Posterior vena cava (tissue), 2 donors: ENCODE results near the gene TPPP2. TPM values are rescaled to one million over a fixed set of nuclear protein-coding genes. Genes with fewer than 3 reads are reported as not detected.

Experiments
- DNase-seq: peaks from one replicate; pipeline ENCODE4 v3.0.0-alpha.2; 2020; ENCODE audit warnings: low spot score
- intact Hi-C, 2 donors: fragments of 100-400 bp; cut with DNase I; formaldehyde crosslinking; loops; one replicate each; pipeline versions ENCODE4 v1.14.1 to v1.14.2; 2022 to 2023
- total RNA-seq, 2 donors: library from RNA; stranded (reverse); fragmentation: NEBNext Ultra II Directional; extraction: Animal tissue kit (Norgen Biotek cat#: 25700); gene quantifications; one replicate each; pipeline ENCODE4 v1.2.1, GENCODE V29; 2021
- donor health status: DM: yes; HTN: yes; CAD: no.
- donor health status: DM: yes; HTN: yes; CAD: no.

Gene TPPP2
- total RNA-seq, 2 donors from 2014 or later = not detected

DNA sequence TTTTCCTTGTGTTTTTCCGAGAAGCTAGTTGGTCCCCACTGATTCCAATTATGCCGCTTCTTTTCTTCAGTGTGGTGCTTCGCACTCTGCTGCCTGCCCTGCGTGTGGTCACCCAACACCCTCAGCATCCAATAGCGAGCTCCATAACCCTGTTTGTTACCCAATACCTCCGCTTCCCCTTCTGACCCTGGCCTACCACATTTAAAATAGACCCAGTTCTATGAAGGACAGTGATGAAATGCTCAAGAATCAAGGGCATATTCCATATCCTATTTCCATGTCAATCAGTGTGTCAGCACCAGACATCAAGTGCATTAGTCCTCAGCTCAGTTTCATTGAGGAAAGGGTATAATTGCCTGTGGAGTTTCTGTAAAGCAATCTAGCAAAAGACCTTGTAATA lies 14.7 kb upstream of the TPPP2 start:
- intact Hi-C loops = no loop called here
- DNase-seq = no peak

DNA sequence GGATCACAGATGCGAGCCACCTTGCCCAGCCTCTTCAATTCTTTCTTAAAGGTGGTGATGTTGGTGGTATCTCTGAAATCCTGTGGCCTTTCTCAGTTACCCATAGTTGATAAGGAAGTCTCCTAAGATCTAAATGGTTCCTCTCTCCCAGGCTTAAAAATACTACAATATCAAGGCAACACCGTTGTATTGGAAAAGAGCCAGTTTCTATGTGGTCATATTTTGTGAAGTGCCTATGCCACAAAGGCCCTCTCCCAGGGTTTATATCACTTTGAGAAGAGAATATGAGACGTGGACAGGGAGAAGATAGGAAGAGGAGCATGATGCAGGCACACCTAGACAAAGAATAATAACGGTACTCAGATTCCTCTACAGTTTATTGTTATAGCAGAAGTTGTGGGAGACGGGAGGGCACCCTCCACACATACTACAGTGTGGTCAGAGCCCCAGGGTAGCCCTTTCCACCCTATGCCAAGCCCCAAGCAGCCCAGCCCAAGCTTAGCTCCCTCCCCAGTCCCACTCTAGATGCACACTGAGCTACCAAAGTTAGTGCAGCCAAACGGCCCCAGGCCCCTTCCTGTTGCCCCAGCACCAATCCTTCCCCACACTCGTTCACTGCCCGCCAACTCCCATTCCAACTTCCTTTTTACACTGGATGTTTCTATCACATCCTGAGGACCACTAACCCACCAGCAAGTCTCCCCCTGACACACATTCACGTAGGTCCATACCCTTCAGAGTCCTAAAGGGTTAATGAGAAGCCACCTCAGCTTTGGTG lies 13.4 kb upstream of the TPPP2 start:
- intact Hi-C loops = loop anchor here (2.0 kb wide), 2 partner anchors 22 to 74 kb away; no protein-coding TSS in a partner anchor
- DNase-seq = no peak

DNA sequence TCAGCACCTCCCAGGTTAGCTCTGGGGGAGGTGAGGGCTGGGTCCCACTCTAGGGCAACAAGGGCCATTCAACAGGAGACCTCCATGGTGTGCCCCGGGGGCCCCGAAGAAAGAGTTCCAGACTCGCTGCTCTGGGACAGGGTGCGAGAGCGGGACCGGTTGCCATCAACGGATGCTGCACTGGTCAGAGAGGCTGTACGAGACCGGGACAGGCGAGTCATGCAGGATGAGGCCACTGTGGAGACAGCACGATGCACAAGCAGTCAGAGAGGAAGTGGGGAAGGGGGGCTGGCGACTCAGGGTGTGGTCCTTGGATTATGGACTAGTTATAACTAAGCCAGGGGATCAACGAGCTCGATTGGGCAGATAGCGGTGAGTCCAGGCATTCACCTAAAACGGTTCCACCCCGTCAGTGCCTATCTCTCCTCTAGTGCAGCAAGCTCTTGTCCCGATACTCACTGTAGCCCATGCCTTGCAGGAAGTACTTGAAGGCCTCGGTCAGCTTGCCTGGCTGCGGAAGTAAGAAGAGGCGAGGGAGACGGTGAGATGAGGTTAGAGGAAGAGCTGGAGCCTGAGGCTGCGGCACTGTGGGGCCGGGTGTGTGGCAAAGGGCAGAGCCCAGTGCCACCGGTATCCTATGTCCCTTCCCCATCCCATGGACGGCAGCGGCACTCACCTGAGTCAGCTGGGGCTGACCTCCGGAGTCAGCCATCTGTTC lies 12.3 kb upstream of the TPPP2 start:
- DNase-seq = no peak
- intact Hi-C loops = loop anchor here (2.0 kb wide), 2 partner anchors 21 to 73 kb away; no protein-coding TSS in a partner anchor

DNA sequence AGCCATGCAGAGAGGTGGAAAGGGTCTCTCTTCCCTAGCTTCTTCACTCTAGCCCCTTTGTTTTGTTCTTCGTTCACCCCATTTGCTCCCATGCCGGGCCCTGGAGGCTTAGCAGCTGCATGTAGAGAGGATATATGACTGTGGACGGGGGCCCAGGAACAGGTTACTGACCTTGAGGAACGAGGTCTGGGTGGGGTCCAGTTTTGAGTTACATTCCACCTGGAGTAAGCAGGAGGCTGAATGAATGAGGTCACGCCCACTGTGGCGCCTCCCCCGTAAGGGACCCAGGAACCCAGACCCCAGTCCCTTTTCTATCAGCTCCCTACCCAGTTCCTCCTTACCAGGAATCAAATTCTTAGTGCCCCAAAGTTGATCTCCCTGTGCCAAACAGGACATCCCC lies 11.7 kb upstream of the TPPP2 start:
- no peak for DNase-seq
- intact Hi-C loops = no loop called here

DNA sequence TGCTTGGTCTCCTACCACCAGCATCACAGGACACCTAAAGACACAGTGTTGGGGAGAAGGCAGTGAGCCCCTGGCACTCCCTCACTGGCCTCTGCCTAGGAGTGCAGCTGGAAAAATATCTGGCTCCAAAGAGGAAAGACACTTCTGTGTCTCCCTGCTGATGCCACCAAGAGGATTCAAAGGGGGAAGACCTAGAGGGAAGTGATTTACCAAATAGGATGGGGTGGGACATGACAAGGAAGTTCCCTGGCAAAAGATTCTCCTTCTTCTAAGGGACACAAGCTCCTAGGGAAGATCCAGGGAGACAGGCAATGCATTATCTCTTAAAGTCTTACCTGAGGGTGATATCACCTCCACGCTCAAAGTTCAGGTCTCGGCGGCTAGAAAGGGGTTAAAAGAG lies 11.2 kb upstream of the TPPP2 start:
- intact Hi-C loops = no loop called here
- DNase-seq = no peak

DNA sequence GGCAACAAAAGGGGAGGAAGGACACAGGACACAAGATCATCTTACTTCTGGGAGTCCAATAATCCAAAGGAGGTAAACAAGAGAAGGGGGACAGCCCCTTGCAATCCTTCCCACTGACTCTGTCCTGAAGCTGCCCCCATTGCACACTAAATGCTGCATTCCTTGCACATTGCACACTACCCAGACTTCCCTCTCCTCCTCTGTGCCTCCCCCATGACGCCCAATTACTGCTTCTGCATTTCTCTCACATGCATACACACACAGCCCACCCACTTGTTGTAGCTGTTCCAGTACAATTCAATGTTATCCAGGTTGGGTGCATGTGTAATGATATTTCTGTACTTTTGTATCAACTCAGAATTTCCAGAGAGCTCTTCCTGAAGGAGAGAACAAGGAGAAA lies 10.7 kb upstream of the TPPP2 start:
- no peak for DNase-seq
- intact Hi-C loops = no loop called here

DNA sequence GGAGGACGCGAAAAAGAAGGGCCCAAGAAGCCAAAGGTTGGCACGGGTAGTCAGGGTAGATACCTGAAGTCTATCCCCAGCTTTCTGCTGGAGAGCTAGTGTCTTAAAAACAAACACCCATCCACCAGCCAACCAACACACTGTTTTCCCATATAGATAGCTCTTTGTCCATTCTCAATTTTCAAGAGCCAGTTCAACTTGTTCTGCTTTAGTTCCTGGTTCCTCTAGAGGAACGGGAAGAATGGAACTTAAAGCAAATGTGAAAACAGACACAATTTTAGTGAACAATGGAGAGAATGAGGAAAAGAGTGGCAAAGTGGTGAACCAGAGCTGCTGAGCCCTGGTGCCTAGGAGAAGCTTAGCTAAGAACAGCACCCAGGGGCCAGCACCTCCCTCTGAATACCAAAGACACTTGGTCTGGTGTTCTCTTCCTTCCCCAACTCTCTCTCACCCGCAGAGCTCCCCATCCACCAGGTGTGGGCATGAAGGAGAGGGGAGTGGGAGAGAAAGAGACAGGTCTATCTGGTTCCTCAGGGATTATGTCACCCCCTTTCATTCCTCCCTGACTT lies 9.0 kb upstream of the TPPP2 start:
- intact Hi-C loops = loop anchor here in 1 of 2 donors (5.0 kb wide), 1 partner anchor 71 kb away; no protein-coding TSS in a partner anchor
- DNase-seq = no peak

DNA sequence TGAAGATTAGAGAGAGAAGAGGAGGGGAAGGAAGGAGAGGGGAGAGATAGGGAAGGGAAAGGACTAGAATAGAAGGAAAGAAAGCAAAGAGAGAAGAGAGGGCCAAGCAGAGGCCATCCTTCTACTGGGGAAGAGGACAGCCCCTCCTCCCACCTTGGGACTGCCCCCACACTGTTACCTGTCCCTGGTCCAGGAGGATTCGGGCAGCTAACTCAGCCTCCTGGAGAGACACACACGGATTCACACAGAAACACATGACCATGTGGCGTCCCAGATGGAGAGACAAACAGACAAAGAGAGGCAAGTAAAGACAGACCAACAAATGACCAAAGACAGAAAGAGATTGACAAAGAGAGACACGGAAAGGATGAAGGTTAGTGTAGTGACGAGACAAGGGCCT lies 7.3 kb upstream of the TPPP2 start:
- DNase-seq = no peak
- intact Hi-C loops = loop anchor here in 1 of 2 donors (5.0 kb wide), 1 partner anchor 70 kb away; no protein-coding TSS in a partner anchor

DNA sequence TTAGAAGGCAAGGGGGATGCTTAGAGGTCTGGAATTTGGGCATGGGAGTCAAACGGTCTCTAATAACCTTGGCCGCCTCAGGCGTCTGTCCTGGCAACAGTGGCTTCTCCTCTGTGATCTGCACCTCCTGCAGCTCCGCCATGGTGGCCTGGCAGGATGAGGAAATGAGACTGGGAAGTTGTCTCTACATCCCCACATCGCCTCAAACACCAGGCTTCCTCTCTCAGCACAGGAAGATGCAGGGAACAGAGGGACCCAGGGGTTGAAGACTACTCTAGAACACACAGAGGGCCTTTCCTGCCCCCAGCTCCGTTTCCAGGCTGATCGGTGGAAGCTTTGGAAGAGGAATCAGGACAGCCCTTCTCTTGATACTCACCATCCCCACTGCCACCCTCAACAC lies 6.8 kb upstream of the TPPP2 start:
- no peak for DNase-seq
- intact Hi-C loops = loop anchor here in 1 of 2 donors (5.0 kb wide), 1 partner anchor 69 kb away; no protein-coding TSS in a partner anchor

DNA sequence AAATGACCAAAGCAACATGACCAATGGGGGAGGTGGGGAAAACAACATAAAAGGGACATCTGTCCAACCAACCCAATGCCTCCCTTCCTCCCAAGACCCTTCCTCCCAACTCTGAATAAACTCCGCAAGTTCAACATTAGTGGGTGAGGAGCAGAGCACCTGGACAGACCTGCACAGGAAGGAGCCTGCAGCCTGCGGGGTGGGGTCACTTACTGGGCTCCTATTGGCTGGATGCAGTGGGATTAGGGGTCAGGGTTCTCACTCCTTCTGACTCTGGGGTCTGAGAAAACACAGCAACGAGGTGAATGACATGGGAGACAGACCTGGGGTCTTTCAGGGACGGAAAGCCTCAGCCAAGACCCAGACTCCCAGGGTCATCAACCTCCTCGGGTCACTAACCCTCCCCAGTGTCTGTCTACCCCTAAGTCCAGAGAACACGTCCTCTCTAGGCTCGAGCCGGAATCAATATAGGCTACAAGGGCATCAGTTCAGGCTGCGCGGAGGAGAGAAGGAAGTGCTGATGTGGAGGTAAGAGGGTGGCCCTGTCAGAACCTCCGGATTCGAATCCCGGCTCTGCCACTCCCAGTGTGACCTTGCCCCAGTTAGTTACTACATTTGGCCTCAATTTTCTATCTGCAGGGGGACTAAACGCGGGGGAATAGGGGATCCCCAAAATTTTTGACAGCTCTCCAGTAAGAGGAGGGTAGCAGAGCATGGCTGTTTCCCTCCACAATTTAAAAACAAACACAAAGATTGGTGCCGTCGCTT lies 6.0 kb upstream of the TPPP2 start:
- intact Hi-C loops = loop anchor here in 1 of 2 donors (5.0 kb wide), 1 partner anchor 68 kb away; no protein-coding TSS in a partner anchor
- no peak for DNase-seq

DNA sequence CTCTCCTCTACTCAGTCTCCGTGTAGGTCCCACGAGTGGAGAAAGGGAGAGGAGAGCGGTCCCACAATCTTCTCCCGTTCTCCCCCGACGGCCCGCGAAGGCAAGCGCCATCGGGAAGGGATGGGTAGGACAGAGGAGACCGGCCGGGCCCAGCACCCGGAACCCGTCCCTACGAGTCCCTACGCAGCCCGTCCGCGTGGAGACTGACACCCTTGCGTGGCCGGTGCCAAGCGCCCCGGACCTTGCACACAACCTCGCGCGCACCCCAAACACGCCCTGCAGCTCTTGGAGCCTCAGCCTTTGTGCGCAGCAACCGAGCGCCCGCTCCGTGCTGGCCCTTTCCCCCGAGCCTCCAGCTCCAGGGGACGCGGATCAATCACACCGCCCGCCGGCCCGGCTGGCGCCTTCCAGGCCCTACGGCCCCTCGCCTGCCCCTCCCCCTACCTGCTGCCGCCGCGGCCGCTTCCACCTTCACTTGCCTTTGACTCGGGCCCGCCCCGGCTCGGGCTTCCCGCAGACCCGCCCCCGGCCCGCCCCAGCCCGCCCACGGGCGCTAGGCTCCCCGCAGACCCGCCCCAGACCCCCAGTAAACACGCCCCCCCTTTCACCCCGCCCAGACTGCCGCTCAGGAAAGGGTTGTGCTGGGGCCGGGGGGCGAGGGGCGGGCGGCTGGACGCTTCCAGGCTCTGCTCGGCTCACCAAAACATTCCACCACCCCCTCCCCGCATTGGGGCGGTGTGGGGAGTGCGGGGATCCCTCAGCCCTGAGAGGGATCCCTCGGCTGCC lies 5.2 kb upstream of the TPPP2 start, which contains the start of gene NDRG2:
Gene NDRG2 (minus strand): TSS at position 477 of the 786 bp plus-strand sequence. CDS start 1,746 bp downstream, outside the sequence.
- DNase-seq = peak; percentile 87
- intact Hi-C loops = loop anchor here in 1 of 2 donors (5.0 kb wide), 1 partner anchor 68 kb away; no protein-coding TSS in a partner anchor

DNA sequence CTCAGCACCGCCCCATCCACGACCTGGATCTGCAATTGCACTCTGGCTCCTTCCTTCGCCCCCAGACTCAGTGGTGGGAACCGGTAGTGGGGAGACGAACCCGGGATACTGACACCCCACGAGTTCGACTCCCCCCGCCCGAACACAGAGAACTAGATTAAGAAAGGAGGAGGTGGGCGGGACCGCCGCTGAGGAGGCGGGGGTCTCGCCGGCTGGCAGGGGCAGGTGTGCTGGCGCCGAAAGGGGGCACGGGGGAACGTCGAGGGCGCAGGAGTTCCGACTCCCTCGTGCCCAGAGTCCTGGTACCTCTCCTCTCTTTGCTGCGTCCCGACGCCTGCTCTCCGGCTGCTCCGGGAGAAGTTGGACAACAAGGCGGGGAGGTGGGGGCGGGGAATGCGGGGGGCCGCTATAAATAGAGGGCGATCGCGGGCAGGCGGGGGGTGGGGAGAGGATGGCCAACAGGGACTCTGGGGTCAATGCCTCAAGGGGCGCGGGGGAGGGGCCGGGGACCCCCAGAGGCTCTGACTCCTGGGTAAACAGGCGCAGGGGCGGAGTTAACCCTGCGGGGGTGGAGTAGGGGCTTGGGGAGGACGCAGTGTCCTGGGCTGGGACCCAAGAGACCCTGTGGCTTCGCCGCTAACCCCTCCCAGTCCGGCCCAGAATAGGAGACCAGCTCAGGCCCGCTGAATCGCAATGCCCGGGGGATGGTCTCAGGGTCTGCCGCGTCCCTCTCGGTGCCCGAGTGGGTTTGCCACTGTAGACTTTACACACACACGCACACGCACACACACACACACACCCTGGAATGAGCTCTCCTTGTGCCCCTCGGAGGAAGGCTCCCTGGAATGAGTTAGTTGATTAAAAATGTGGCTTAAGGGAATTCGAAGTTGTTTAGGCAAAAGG lies 4.4 kb upstream of the TPPP2 start:
- DNase-seq = peak; percentile 81
- intact Hi-C loops = no loop called here

DNA sequence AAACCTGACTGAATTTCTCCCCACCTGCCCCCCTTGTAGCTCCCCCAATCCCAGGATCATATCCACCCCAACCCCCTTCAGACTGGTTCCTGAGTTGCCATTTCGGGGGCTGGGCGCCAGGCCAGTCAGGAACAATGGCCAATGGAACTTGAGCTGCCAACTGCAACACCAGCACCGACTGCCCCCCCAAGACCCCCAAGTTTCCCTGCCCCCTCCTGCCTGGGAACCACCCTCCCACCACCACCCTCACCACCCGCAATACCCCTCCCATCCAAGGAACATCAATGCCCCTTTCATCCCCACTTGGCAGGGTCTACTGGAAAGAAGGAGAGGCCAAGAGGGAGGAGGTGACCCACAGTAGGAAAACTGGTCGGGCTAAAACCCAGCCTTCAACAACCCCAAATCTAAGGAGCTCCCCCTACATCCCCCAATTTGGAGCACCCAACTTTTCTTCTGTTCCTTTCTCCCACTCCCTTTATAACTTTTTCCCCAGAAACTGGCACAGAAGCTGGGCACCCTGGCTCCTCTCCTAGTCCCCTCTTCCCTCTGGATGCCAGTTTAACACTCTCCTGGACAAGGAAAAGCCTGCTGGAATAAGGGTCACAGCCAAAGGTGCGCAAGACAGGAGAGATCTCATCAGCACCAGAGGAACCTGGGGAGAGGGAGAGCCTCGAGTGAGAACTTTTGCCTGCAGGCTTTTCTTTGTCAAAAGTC lies 3.6 kb upstream of the TPPP2 start:
- intact Hi-C loops = no loop called here
- no peak for DNase-seq

DNA sequence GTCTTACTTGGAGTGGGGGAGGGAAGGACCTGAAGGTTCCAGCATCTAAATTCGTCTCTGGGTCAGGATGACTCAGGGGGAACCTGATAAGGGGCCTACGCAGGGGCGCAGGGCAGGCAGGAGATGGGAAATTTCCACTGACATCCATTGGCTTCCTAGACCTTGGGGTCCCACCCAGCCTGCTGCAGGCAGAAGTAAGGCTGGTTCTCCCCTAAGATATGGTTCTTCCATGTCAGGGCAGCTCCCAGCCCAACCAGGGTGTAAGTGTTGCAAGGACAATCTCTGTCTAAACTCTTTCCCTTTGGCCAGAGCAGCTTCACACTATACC lies 3.1 kb upstream of the TPPP2 start:
- intact Hi-C loops = no loop called here
- no peak for DNase-seq

DNA sequence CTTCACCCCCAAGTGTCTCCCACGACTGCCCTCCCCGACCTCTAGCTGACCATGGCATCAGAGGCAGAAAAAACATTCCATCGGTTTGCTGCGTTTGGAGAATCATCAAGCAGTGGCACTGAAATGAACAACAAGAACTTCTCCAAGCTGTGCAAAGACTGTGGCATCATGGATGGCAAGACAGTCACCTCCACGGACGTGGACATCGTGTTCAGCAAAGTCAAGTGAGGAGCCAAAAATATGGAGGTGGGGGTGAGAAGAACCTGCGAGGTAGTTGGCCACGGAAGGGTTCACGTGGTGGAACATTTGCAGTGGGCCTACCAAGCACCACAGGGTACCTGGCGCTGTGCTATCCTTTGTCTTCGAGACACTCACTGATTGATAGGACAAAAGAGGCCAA lies 514 bp downstream of the TPPP2 start:
- DNase-seq = no peak
- intact Hi-C loops = no loop called here

DNA sequence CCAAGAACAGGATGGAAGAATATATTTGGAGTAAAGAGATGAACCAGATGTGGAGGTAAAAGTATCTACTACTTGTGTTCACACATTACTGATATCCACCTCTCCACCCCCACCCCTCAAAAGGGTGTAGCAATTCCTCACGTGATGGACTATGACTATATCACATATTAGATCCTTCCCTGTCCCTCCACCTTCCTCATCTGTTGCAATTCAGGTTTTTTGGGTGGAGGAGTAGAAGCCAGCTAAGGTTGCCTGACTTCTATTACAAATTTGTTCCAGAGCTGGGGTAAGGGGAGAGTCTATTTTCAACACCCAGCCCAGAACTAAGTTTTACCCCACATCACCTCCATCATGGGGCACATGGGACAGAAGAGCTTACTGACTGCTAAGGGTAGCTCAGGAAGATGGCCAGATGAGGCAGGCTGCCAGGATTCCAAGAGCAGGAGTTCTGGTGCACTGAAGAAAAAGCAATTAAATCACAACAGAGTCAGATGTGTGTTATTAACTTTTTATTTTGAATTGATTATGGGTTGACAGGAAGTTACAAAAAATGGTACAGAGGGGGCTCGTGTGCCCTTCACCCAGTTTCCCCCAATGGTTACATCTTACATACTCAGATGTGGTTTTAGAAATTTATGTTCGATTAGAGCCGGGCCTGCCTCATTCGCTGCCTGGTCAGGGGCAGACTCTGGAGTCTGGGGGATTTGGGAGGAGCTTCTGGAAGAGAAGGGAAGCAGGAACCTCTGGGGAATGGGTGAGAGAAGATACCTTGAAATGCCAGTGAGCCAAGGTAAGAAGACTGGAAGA lies 2.5 kb downstream of the TPPP2 start:
- no peak for DNase-seq
- intact Hi-C loops = loop anchor here in 1 of 2 donors (1.0 kb wide), 1 partner anchor 42 kb away; no protein-coding TSS in a partner anchor
